Natural killer cell (primary cell): Measurements from ENCODE around the gene MACF1. TPM values are rescaled to one million over a fixed set of nuclear protein-coding genes. Genes with fewer than 3 reads are reported as not detected.
"Not testable (repeated sequence)": the region's sequence is repeated elsewhere in the genome, so short reads cannot be mapped to it uniquely, and the experiment has no call there.

Source experiments
- ATAC-seq, 3 donors: fragments of 150-1000 bp in 2 of 3; fragments of 200-7000 bp in 1 of 3; cut with Tn5 transposase; 1 replicate in 1 of 3; 2 replicates in 2 of 3; pipeline ENCODE4 v1.10.0; 2021; ENCODE audit warnings: mild to moderate bottlenecking in 2 of 3, moderate library complexity in 2 of 3
- DNase-seq, 2 donors: peaks; one replicate each; pipeline versions ENCODE4 v3.0.0 to v3.0.0-alpha.2; 2013 to 2021; ENCODE audit warnings: mixed read lengths in 1 of 2
- H3K27ac ChIP-seq: one replicate; pipeline ENCODE4 v1.5.1; 2013; ENCODE audit warnings: mild to moderate bottlenecking, low read length
- H3K27me3 ChIP-seq: one replicate; pipeline ENCODE4 v1.6.1; 2013; ENCODE audit warnings: low read length; ENCODE audit not compliant: control insufficient read depth, insufficient read depth
- H3K36me3 ChIP-seq: one replicate; pipeline ENCODE4 v1.6.1; 2013; ENCODE audit warnings: low read length; ENCODE audit not compliant: control insufficient read depth, insufficient read depth
- H3K4me1 ChIP-seq: one replicate; pipeline ENCODE4 v1.6.1; 2013; ENCODE audit warnings: low read length; ENCODE audit not compliant: control insufficient read depth, insufficient read depth
- H3K4me3 ChIP-seq: one replicate; pipeline ENCODE4 v1.5.1; 2013; ENCODE audit warnings: low read length
- H3K9me3 ChIP-seq: one replicate; pipeline ENCODE4 v1.6.1; 2013; ENCODE audit warnings: low read length; ENCODE audit not compliant: control insufficient read depth, insufficient read depth
- H3K27ac Mint-ChIP-seq, 2 donors: one replicate each; pipeline ENCODE4 v1.8.0; 2022; ENCODE audit warnings: mild to moderate bottlenecking in 2 of 2, mixed read lengths in 2 of 2, moderate library complexity in 1 of 2
- H3K27me3 Mint-ChIP-seq, 2 donors: one replicate each; pipeline ENCODE4 v1.8.0; 2022; ENCODE audit warnings: low read depth in 2 of 2, mixed read lengths in 2 of 2
- H3K36me3 Mint-ChIP-seq: one replicate; pipeline ENCODE4 v1.8.0; 2022; ENCODE audit warnings: mixed read lengths
- H3K4me1 Mint-ChIP-seq, 2 donors: one replicate each; pipeline ENCODE4 v1.8.0; 2022; ENCODE audit warnings: mixed read lengths in 2 of 2
- H3K4me3 Mint-ChIP-seq: one replicate; pipeline ENCODE4 v1.8.0; 2022; ENCODE audit warnings: mild to moderate bottlenecking, moderate library complexity, mixed read lengths
- H3K9me3 Mint-ChIP-seq, 2 donors: one replicate each; pipeline ENCODE4 v1.8.0; 2022; ENCODE audit warnings: mixed read lengths in 2 of 2
- CTCF ChIP-seq: fragments of 200-600 bp; IDR thresholded peaks from one replicate; pipeline ENCODE4 v1.8.0; 2022; ENCODE audit warnings: antibody characterized with exemption
- WGBS: methylation state at CpG from one replicate; pipeline ENCODE4 v1.1.7; 2013; ENCODE audit warnings: missing lambda C conversion rate; ENCODE audit not compliant: insufficient coverage; 5-methylcytosine and 5-hydroxymethylcytosine counted together
- intact Hi-C: fragments of 100-400 bp; cut with micrococcal nuclease; formaldehyde crosslinking; loops from one replicate; pipeline ENCODE4 v1.14.2; 2022
- total RNA-seq, 4 donors: library from RNA; stranded (reverse); fragments of 120-200 nt in 1 of 4; gene quantifications; one replicate each; pipeline versions ENCODE4 v1.2.3 to v1.2.4, GENCODE V29; 2013 to 2022

Gene MACF1
- total RNA-seq, 3 donors from 2014 or later (not counting 1 experiment from before 2014, with no cell fraction given) = 752 to 811 (median 752) TPM

- Histone ChIP-seq H3K27me3 (no peaks in the 10 kb centered on the region), H3K27ac (no peak overlapping the region), H3K4me3 (no peak overlapping the region), H3K36me3 (peaks cover 86% of the 10 kb centered on the region), H3K9me3 (no peaks in the 10 kb centered on the region), H3K4me1 (no peaks in the 10 kb centered on the region)
- H3K9me3 Mint-ChIP-seq = no peaks in the 10 kb centered on the region
- TF ChIP-seq CTCF = no peak
- intact Hi-C loops = no loop called here
- ATAC-seq = no peak
- peaks cover 48% of the 10 kb centered on the region for H3K36me3 Mint-ChIP-seq
- no peak for DNase-seq
- WGBS = 100% methylated on average over 2 of the region's 2 CpGs
- H3K4me1 Mint-ChIP-seq = peaks cover 0 to 6% of the 10 kb centered on the region in 2 donors
- peak overlapping the region; percentile 58 to 59 for H3K27ac Mint-ChIP-seq
- no peak overlapping the region for H3K4me3 Mint-ChIP-seq
- H3K27me3 Mint-ChIP-seq = no peaks in the 10 kb centered on the region
Observed at GRCh38 chr1:39445573-39445972, 241.1 kb downstream of the MACF1 start.

- ATAC-seq (no peak), DNase-seq (no peak)
- Histone ChIP-seq H3K27me3 (no peaks in the 10 kb centered on the region), H3K27ac (no peak overlapping the region), H3K36me3 (peaks cover 85% of the 10 kb centered on the region), H3K9me3 (no peaks in the 10 kb centered on the region), H3K4me1 (no peaks in the 10 kb centered on the region), H3K4me3 (no peak overlapping the region)
- H3K4me3 Mint-ChIP-seq = no peak overlapping the region
- 94% methylated on average over 3 of the region's 5 CpGs for WGBS
- no peaks in the 10 kb centered on the region for H3K9me3 Mint-ChIP-seq
- no peak for TF ChIP-seq CTCF
- peak overlapping the region; percentile 11 to 27 for H3K27ac Mint-ChIP-seq
- peaks cover 0 to 6% of the 10 kb centered on the region in 2 donors for H3K4me1 Mint-ChIP-seq
- intact Hi-C loops = no loop called here
- H3K36me3 Mint-ChIP-seq = peaks cover 37% of the 10 kb centered on the region
- H3K27me3 Mint-ChIP-seq = no peaks in the 10 kb centered on the region
Observed at GRCh38 chr1:39446986-39447567, 242.6 kb downstream of the MACF1 start.

DNA sequence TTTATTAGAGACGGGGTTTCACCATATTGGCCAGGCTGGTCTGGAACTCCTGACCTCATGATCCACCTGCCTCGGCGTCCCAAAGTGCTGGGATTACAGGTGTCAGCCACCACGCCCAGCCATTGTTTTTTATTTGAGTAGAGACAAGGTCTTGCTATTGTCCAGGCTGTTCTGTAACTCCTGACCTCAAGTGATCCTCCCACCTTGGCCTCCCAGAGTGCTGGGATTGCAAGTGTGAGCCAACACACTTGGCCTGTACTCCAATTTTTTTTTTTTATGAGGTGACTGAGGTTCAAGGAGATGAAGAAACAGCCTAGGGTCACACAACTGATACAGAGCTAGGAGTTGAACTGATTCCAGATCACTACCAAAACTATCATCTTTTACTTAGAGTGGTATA lies 245.5 kb downstream of the MACF1 start:
- H3K9me3 ChIP-seq, H3K4me3 ChIP-seq, intact Hi-C loops, ATAC-seq, H3K27ac Mint-ChIP-seq, H3K27me3 ChIP-seq, H3K9me3 Mint-ChIP-seq, H3K27ac ChIP-seq, H3K4me1 ChIP-seq, DNase-seq, H3K4me3 Mint-ChIP-seq, H3K4me1 Mint-ChIP-seq, H3K27me3 Mint-ChIP-seq: not testable (repeated sequence)
- H3K36me3 Mint-ChIP-seq = peaks cover 24% of the 10 kb centered on the region
- peaks cover 88% of the 10 kb centered on the region for H3K36me3 ChIP-seq
- WGBS = 96% methylated on average over 4 of the region's 4 CpGs

DNA sequence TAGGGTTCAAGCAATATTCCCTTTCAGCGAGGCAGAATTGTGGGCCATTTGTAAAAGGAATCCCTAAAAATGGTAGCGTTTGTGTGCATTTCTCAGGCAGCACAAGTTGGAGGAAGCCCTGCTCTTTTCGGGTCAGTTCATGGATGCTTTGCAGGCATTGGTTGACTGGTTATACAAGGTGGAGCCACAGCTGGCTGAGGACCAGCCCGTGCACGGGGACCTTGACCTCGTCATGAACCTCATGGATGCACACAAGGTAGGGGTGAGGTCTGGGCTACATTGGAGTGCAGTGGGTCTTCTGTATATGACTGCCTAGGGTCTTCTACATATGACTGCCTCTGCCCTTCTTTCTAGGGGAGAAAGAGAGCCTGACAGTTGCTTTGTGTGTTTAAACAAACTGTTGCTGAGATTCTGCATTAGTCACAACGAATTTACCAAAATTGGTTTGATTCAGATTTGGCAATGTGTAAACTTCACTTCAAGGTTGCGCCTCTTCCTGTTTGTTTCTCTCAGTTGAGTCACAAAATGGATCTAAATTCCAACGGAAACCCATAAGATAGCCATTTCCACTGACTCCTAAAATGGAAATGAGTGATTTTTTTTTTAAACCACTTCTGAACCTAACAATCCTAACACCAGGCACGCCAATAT lies 246.6 kb downstream of the MACF1 start:
- Histone ChIP-seq H3K27ac (no peak overlapping the region), H3K36me3 (peaks cover 87% of the 10 kb centered on the region), H3K4me1 (no peaks in the 10 kb centered on the region), H3K27me3 (no peaks in the 10 kb centered on the region), H3K4me3 (no peak overlapping the region), H3K9me3 (no peaks in the 10 kb centered on the region)
- Mint-ChIP-seq H3K36me3 (peaks cover 24% of the 10 kb centered on the region), H3K4me1 (no peaks in the 10 kb centered on the region), H3K9me3 (no peaks in the 10 kb centered on the region), H3K27me3 (no peaks in the 10 kb centered on the region), H3K4me3 (no peak overlapping the region), H3K27ac (peak overlapping the region in 1 of 2 donors; percentile 47)
- ATAC-seq (no peak), DNase-seq (no peak)
- intact Hi-C loops = no loop called here
- TF ChIP-seq CTCF = no peak
- WGBS = 97% methylated on average over 9 of the region's 10 CpGs
